Measurements from ENCODE around the gene SLC26A8. TPM values are rescaled to one million over a fixed set of nuclear protein-coding genes. Genes with fewer than 3 reads are reported as not detected.

SLC26A8 gene
- total RNA-seq, 1 experiment from 2014 or later: not detected

DNA sequence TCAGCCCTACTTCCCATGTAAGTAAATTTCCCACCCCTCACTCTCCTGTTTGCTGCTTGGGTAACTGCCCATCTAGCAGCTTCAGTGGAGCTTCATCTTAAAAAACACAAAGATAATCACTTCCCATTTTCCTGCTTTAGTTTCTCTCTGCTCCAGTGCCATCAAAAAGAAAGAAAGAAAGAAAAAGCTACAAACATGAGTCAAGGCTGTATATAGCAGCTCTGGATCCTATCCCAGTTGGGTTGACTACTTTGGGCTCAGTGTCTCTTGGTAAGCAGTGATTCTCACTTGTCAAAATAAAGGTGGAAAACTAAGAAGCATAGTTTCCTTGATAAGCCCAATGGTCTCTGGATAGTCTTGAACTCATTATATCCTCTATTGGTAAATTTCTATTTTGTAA, 54.8 kb downstream of the SLC26A8 start:
- ChIA-PET POLR2A (interaction anchor here (0.9 kb wide), 1 partner anchor 107 kb away, joined by 3 read pairs; no protein-coding TSS in a partner anchor), CTCF (interaction anchor here (0.6 kb wide), 1 partner anchor 16 kb away, joined by 3 read pairs; no protein-coding TSS in a partner anchor)
- ATAC-seq: no peak
- intact Hi-C loops (cut with micrococcal nuclease; ENCODE audit: unreplicated experiment): no loop called here
- TF ChIP-seq, protein P1, sequence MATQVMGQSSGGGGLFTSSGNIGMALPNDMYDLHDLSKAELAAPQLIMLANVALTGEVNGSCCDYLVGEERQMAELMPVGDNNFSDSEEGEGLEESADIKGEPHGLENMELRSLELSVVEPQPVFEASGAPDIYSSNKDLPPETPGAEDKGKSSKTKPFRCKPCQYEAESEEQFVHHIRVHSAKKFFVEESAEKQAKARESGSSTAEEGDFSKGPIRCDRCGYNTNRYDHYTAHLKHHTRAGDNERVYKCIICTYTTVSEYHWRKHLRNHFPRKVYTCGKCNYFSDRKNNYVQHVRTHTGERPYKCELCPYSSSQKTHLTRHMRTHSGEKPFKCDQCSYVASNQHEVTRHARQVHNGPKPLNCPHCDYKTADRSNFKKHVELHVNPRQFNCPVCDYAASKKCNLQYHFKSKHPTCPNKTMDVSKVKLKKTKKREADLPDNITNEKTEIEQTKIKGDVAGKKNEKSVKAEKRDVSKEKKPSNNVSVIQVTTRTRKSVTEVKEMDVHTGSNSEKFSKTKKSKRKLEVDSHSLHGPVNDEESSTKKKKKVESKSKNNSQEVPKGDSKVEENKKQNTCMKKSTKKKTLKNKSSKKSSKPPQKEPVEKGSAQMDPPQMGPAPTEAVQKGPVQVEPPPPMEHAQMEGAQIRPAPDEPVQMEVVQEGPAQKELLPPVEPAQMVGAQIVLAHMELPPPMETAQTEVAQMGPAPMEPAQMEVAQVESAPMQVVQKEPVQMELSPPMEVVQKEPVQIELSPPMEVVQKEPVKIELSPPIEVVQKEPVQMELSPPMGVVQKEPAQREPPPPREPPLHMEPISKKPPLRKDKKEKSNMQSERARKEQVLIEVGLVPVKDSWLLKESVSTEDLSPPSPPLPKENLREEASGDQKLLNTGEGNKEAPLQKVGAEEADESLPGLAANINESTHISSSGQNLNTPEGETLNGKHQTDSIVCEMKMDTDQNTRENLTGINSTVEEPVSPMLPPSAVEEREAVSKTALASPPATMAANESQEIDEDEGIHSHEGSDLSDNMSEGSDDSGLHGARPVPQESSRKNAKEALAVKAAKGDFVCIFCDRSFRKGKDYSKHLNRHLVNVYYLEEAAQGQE (IDR thresholded peaks at IDR 0.05; ENCODE audit: insufficient read depth in 1 of 2, low read depth in 2 of 2, low read length in 1 of 2): no peak
- TF ChIP-seq, protein P2, sequence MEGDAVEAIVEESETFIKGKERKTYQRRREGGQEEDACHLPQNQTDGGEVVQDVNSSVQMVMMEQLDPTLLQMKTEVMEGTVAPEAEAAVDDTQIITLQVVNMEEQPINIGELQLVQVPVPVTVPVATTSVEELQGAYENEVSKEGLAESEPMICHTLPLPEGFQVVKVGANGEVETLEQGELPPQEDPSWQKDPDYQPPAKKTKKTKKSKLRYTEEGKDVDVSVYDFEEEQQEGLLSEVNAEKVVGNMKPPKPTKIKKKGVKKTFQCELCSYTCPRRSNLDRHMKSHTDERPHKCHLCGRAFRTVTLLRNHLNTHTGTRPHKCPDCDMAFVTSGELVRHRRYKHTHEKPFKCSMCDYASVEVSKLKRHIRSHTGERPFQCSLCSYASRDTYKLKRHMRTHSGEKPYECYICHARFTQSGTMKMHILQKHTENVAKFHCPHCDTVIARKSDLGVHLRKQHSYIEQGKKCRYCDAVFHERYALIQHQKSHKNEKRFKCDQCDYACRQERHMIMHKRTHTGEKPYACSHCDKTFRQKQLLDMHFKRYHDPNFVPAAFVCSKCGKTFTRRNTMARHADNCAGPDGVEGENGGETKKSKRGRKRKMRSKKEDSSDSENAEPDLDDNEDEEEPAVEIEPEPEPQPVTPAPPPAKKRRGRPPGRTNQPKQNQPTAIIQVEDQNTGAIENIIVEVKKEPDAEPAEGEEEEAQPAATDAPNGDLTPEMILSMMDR (IDR thresholded peaks at IDR 0.05): no peak
- TF ChIP-seq SIN3A (IDR thresholded peaks at IDR 0.05; ENCODE audit: borderline replicate concordance, insufficient read depth, low read depth, low read length) (no peak), POLR2AphosphoS5 (IDR thresholded peaks at IDR 0.05; ENCODE audit: low read depth, low read length) (no peak), TCF7L2 (IDR thresholded peaks at IDR 0.05; ENCODE audit: low read depth, low read length) (no peak)
- Histone ChIP-seq H3K9me3 (ENCODE audit: control insufficient read depth, insufficient read depth, low read depth, low read length) (no peaks in the 10 kb centered on the region), H3K27me3 (ENCODE audit: control insufficient read depth, insufficient read depth, low read length) (no peaks in the 10 kb centered on the region), H3K27ac (ENCODE audit: low read length) (no peak overlapping the region), H3K36me3 (ENCODE audit: control insufficient read depth, insufficient read depth, low read length) (no peaks in the 10 kb centered on the region), H3K4me3 (ENCODE audit: low read depth in 2 of 2, low read length in 2 of 2) (no peak overlapping the region), H3K4me1 (ENCODE audit: control insufficient read depth, insufficient read depth, low read length) (no peaks in the 10 kb centered on the region)
- in situ Hi-C loops (cut with HindIII; ENCODE audit: low pct_unique_long_range_greater_than_20kb, low sequenced_read_pairs): no loop called here
- no peak for DNase-seq (ENCODE audit: low read depth, low spot score)
- no TSS peak for BruUV-seq (replicated peaks)

DNA sequence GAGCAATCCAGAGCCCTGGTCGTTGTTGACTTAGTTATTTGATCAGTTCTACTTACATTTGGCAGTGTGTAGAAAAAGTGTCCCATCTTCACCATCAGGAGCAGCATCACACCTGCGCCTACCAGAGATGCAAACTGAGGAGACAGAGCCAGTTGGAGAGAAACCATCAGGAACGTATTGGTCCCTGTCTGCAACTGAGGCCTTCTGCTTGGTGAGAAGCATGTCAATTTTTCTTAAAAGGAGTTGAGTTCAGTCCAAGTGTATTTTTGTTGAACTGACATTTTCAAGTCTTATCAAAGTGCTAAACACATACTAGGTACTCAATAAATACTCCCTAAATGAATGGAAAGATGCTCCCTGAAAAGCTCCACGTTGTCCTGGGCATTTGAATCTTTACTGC, 55.6 kb downstream of the SLC26A8 start:
- H3K4me1 ChIP-seq (ENCODE audit: control insufficient read depth, insufficient read depth, low read length): no peaks in the 10 kb centered on the region
- ChIA-PET POLR2A (no interaction called here), CTCF (no interaction called here)
- no peak overlapping the region for H3K27ac ChIP-seq (ENCODE audit: low read length)
- no peaks in the 10 kb centered on the region for H3K36me3 ChIP-seq (ENCODE audit: control insufficient read depth, insufficient read depth, low read length)
- TF ChIP-seq SIN3A (IDR thresholded peaks at IDR 0.05; ENCODE audit: borderline replicate concordance, insufficient read depth, low read depth, low read length): no peak
- no peak for TF ChIP-seq TCF7L2 (IDR thresholded peaks at IDR 0.05; ENCODE audit: low read depth, low read length)
- TF ChIP-seq, protein P2 (IDR thresholded peaks at IDR 0.05): no peak
- TF ChIP-seq, protein P1 (IDR thresholded peaks at IDR 0.05; ENCODE audit: insufficient read depth in 1 of 2, low read depth in 2 of 2, low read length in 1 of 2): no peak
- no peak for TF ChIP-seq POLR2AphosphoS5 (IDR thresholded peaks at IDR 0.05; ENCODE audit: low read depth, low read length)
- no TSS peak for BruUV-seq (replicated peaks)
- no peak for DNase-seq (ENCODE audit: low read depth, low spot score)
- no peak overlapping the region for H3K4me3 ChIP-seq (ENCODE audit: low read depth in 2 of 2, low read length in 2 of 2)
- no peak for ATAC-seq
- intact Hi-C loops (cut with micrococcal nuclease; ENCODE audit: unreplicated experiment): no loop called here
- no peaks in the 10 kb centered on the region for H3K9me3 ChIP-seq (ENCODE audit: control insufficient read depth, insufficient read depth, low read depth, low read length)
- no peaks in the 10 kb centered on the region for H3K27me3 ChIP-seq (ENCODE audit: control insufficient read depth, insufficient read depth, low read length)
- in situ Hi-C loops (cut with HindIII; ENCODE audit: low pct_unique_long_range_greater_than_20kb, low sequenced_read_pairs): no loop called here

All from Panc1 (cell line).